GM19468 (cell line): ENCODE data around the gene SLC26A9.

Experiments used
- ATAC-seq: cut with Tn5 transposase; IDR thresholded peaks from one replicate; pipeline ENCODE4 v1.9.1; 2021; ENCODE audit warnings: mild to moderate bottlenecking, moderate library complexity, moderate number of reproducible peaks; ENCODE audit not compliant: unreplicated experiment; ENCODE audit errors: extremely low read depth

Gene SLC26A9

GRCh38 chr1:205973377-205974232, 30.3 kb upstream of the SLC26A9 start:
- ATAC-seq = no peak

GRCh38 chr1:205972491-205973168, 29.4 kb upstream of the SLC26A9 start:
- ATAC-seq = no peak

- ATAC-seq = no peak
Measured at GRCh38 chr1:205972081-205972480, 28.8 kb upstream of the SLC26A9 start.

- ATAC-seq = no peak
Measured at GRCh38 chr1:205971082-205971481, 27.8 kb upstream of the SLC26A9 start.

GRCh38 chr1:205970486-205970885, 27.2 kb upstream of the SLC26A9 start:
- ATAC-seq = no peak

GRCh38 chr1:205969229-205969628, 26.0 kb upstream of the SLC26A9 start:
- no peak for ATAC-seq

GRCh38 chr1:205967554-205968335, 24.5 kb upstream of the SLC26A9 start:
- no peak for ATAC-seq

- no peak for ATAC-seq
Measured at GRCh38 chr1:205965036-205965884, 22.0 kb upstream of the SLC26A9 start.

GRCh38 chr1:205963352-205964155, 20.3 kb upstream of the SLC26A9 start:
- ATAC-seq = no peak

GRCh38 chr1:205962821-205963221, 19.6 kb upstream of the SLC26A9 start:
- ATAC-seq = no peak

- no peak for ATAC-seq
Measured at GRCh38 chr1:205961991-205962820, 18.9 kb upstream of the SLC26A9 start.

GRCh38 chr1:205961405-205961804, 18.1 kb upstream of the SLC26A9 start:
- no peak for ATAC-seq

GRCh38 chr1:205959789-205960188, 16.5 kb upstream of the SLC26A9 start:
- ATAC-seq = no peak

- ATAC-seq = no peak
Measured at GRCh38 chr1:205955499-205955898, 12.2 kb upstream of the SLC26A9 start.

GRCh38 chr1:205954819-205955404, 11.7 kb upstream of the SLC26A9 start:
- no peak for ATAC-seq

GRCh38 chr1:205951746-205952145, 8.5 kb upstream of the SLC26A9 start:
- ATAC-seq = no peak

GRCh38 chr1:205950826-205951549, 7.7 kb upstream of the SLC26A9 start:
- ATAC-seq = no peak
